SU-DHL-6 (cell line): ENCODE results near the gene ATP10A.

ENCODE experiments used
- H2AFZ ChIP-seq: fragments of 200-600 bp; sonication (generic); 2 replicates; pipeline ENCODE4 v1.6.1; 2014; ENCODE audit warnings: low read depth, mild to moderate bottlenecking, moderate library complexity, mixed read lengths, antibody characterized with exemption, low read length; ENCODE audit not compliant: severe bottlenecking
- H3F3A ChIP-seq: fragments of 200-600 bp; shearing (Covaris generic); 2 replicates; pipeline ENCODE4 v1.6.0; 2016; ENCODE audit warnings: antibody characterized with exemption, mild to moderate bottlenecking; ENCODE audit not compliant: insufficient read depth
- H3K27ac ChIP-seq: fragments of 200-600 bp; sonication (generic); 2 replicates; pipeline ENCODE4 v1.5.1; 2016; ENCODE audit warnings: low read depth, mild to moderate bottlenecking, low read length, moderate library complexity, mixed read lengths
- H3K27me3 ChIP-seq: fragments of 200-600 bp; sonication (generic), shearing (Covaris generic); 2 replicates; pipeline ENCODE4 v1.6.0; 2014; ENCODE audit warnings: mild to moderate bottlenecking, low read length
- H3K36me3 ChIP-seq: fragments of 200-600 bp; sonication (generic); 2 replicates; pipeline ENCODE4 v1.6.1; 2014; ENCODE audit warnings: mild to moderate bottlenecking, low read length, mixed read lengths
- H3K4me2 ChIP-seq: fragments of 300-600, 200-600 bp; shearing (Covaris generic), sonication (generic); 2 replicates; pipeline ENCODE4 v1.6.0; 2014; ENCODE audit warnings: low read length, low read depth, mild to moderate bottlenecking; ENCODE audit not compliant: poor library complexity, severe bottlenecking
- H3K4me3 ChIP-seq: fragments of 200-600 bp; sonication (generic); 2 replicates; pipeline ENCODE4 v1.5.1; 2014; ENCODE audit warnings: antibody characterized with exemption, low read length, mild to moderate bottlenecking, mixed read lengths; ENCODE audit not compliant: insufficient read depth, poor library complexity, severe bottlenecking
- H3K79me2 ChIP-seq: fragments of 200-600 bp; sonication (generic); 2 replicates; pipeline ENCODE4 v1.6.1; 2014; ENCODE audit warnings: mild to moderate bottlenecking, low read length, moderate library complexity; ENCODE audit not compliant: insufficient read depth
- H3K9ac ChIP-seq: fragments of 200-600 bp; sonication (generic); 2 replicates; pipeline ENCODE4 v1.7.0; 2014; ENCODE audit warnings: mild to moderate bottlenecking, low read length
- H3K9me2 ChIP-seq: fragments of 200-600 bp; sonication (generic); replicated peaks from 2 replicates; pipeline ENCODE4 v1.6.1; 2014; ENCODE audit warnings: low read length; ENCODE audit not compliant: insufficient read depth
- H3K9me3 ChIP-seq: fragments of 200-600 bp; sonication (generic); 2 replicates; pipeline ENCODE4 v1.6.1; 2014; ENCODE audit warnings: low read length, mixed read lengths; ENCODE audit not compliant: insufficient read depth
- H4K20me1 ChIP-seq: fragments of 200-600 bp; sonication (generic); 2 replicates; pipeline ENCODE4 v1.6.1; 2014; ENCODE audit warnings: low read depth, mild to moderate bottlenecking, antibody characterized with exemption, low read length, moderate library complexity, mixed read lengths
- CTCF ChIP-seq: fragments of 200-600 bp; sonication (generic); IDR thresholded peaks from one replicate; pipeline ENCODE4 v1.5.1; 2017; ENCODE audit warnings: antibody characterized with exemption, mild to moderate bottlenecking, low read length, moderate library complexity; ENCODE audit not compliant: insufficient read depth, poor library complexity, severe bottlenecking
- EZH2phosphoT487 ChIP-seq: fragments of 200-600 bp; sonication (generic), shearing (Covaris generic); conservative IDR thresholded peaks from 2 replicates; pipeline ENCODE4 v1.6.1; 2018; ENCODE audit warnings: mild to moderate bottlenecking, antibody characterized with exemption, low read length, moderate library complexity, mixed read lengths

Gene ATP10A

GRCh38 chr15:25844542-25844941, 18.6 kb downstream of the ATP10A start:
- H3K4me2 ChIP-seq, result no peak overlapping the region
- H3K4me3 ChIP-seq, result no peak overlapping the region

DNA sequence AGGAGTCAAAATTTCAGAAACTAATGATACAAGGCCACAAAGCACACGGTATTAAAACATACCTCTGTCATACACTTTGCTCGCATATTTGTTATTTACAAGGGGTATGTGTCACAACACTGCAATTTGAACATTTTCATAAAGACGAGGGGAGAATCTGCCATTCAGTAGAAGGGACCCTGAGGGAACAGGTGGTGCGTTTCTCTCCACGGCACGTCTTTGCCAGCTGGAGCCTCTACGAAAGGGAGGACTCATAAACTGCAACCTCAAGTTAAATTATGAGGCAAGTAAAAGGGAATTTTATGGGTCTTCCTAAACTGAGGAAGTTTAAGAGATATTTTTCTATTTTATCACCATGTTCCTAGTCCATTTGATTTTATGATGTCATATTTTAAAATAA, 19.1 kb downstream of the ATP10A start:
- H3F3A ChIP-seq, result no peaks in the 10 kb centered on the region
- TF ChIP-seq EZH2phosphoT487 (no peak), CTCF (no peak)
- no peak overlapping the region for H3K27ac ChIP-seq
- H3K9ac ChIP-seq, result no peak overlapping the region
- H3K36me3 ChIP-seq, result no peaks in the 10 kb centered on the region
- H3K9me2 ChIP-seq, result no peaks in the 10 kb centered on the region
- no peak overlapping the region for H3K4me3 ChIP-seq
- H3K9me3 ChIP-seq, result no peaks in the 10 kb centered on the region
- no peaks in the 10 kb centered on the region for H3K27me3 ChIP-seq
- H3K79me2 ChIP-seq, result no peaks in the 10 kb centered on the region
- H2AFZ ChIP-seq, result no peak overlapping the region
- no peak overlapping the region for H3K4me2 ChIP-seq
- H4K20me1 ChIP-seq, result no peaks in the 10 kb centered on the region

More at GRCh38 chr15:25844542-25844941, 18.6 kb downstream of the ATP10A start:
- no peak overlapping the region for H3K27ac ChIP-seq
- no peaks in the 10 kb centered on the region for H3K79me2 ChIP-seq
- no peaks in the 10 kb centered on the region for H3K9me3 ChIP-seq
- no peaks in the 10 kb centered on the region for H3F3A ChIP-seq
- H3K36me3 ChIP-seq, result no peaks in the 10 kb centered on the region
- no peak overlapping the region for H3K9ac ChIP-seq
- H3K27me3 ChIP-seq, result no peaks in the 10 kb centered on the region
- H3K9me2 ChIP-seq, result no peaks in the 10 kb centered on the region
- TF ChIP-seq CTCF (no peak), EZH2phosphoT487 (no peak)
- H4K20me1 ChIP-seq, result no peaks in the 10 kb centered on the region
- H2AFZ ChIP-seq, result no peak overlapping the region

DNA sequence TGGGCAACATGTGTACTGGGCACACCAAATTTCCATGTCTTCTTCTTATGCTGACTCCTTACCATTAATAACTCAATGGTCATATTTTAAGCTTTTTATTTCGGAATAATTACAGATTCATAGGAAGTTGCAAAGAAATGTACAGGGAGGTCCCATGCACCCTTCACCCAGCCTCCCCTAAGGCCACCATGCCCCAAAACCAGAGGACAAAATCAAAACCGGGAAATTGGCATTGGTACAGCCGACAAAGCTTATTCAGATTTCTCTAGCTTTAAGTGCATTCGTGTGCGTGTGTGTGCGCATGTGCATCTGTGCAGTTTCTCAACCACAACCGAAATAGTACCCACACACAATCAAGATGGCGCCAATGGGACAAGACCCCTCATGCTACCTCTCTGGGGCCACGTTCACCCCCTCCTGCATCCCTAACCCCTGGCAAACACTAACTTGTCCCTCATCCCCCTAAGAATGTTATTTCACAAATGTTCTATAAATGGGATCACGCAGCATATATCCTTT, 23.4 kb downstream of the ATP10A start:
- no peaks in the 10 kb centered on the region for H3K27me3 ChIP-seq

More for the DNA sequence above, 23.4 kb downstream of the ATP10A start:
- Histone ChIP-seq H3K9me3 (no peaks in the 10 kb centered on the region), H2AFZ (no peak overlapping the region), H3K27ac (no peak overlapping the region), H4K20me1 (no peaks in the 10 kb centered on the region), H3K36me3 (no peaks in the 10 kb centered on the region), H3K9ac (no peak overlapping the region), H3F3A (no peaks in the 10 kb centered on the region), H3K79me2 (no peaks in the 10 kb centered on the region), H3K4me2 (no peak overlapping the region), H3K4me3 (no peak overlapping the region), H3K9me2 (no peaks in the 10 kb centered on the region)
- no peak for TF ChIP-seq EZH2phosphoT487
- no peak for TF ChIP-seq CTCF
